ENCODE results near the gene GGT5.
"Not testable (repeated sequence)": the region's sequence is repeated elsewhere in the genome, so short reads cannot be mapped to it uniquely, and the experiment has no call there.

GGT5 gene

GRCh38 chr22:24200619-24201212 lies 44.2 kb downstream of the GGT5 start:
- no peak for DNase-seq

DNA sequence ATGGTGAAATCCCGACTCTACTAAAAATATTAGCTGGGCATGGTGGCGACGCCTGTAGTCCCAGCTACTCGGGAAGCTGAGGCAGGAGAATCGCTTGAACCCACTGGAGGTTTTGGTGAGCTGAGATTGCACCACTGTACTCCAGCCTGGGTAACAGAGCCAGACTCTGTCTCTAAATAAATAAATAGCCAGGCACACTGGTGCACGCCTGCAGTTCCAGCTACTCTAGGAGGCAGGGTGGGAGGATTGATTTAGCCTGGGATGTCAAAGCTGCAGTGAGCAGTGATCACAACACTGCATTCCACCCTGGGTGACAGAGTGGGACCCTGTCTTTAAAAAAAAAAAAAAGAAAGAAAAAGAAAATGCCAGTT lies 46.2 kb downstream of the GGT5 start:
- no peak for DNase-seq

DNA sequence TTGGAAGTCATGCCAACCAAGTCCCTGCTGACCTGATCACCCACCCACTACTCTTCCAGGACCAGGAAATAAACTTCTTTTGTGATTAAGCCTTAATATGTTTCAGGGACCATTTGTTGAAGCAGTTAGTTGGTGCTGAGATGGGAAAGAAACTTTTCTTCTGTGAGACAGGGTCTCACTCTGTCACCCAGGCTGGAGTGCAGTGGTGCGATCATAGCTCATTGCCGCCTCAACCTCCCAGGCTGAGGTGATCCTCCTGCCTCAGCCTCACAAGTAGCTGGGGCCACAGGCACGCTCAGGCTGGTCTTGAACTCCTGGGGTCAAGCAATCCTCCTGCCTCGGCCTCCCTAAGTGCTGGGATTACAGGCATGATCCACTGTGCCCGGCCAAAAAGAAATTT lies 53.0 kb downstream of the GGT5 start:
- DNase-seq: no peak

DNA sequence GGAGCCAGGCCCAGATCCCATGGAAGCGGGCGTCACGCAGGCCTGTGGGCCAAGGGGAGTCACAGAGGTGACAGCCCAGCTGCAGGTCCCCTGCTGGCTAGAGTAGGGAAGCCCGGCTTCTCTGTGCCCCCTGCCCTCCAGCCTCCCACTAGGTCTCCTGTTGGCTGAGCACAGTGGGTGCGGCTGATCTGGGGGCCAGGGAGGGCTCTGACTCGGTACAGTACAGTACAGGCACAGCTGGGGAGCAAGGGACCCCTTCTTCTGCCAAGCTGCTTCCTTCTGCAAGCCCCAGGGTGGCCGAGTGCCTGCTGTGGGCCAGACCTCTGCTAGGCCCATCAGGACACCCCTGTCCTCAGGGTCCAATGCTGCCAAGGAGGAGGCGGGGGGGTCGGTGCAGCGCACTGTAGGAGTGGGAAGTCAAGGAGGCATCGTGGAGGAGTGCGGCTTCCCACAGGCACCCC lies 53.5 kb downstream of the GGT5 start:
- no peak for DNase-seq

DNA sequence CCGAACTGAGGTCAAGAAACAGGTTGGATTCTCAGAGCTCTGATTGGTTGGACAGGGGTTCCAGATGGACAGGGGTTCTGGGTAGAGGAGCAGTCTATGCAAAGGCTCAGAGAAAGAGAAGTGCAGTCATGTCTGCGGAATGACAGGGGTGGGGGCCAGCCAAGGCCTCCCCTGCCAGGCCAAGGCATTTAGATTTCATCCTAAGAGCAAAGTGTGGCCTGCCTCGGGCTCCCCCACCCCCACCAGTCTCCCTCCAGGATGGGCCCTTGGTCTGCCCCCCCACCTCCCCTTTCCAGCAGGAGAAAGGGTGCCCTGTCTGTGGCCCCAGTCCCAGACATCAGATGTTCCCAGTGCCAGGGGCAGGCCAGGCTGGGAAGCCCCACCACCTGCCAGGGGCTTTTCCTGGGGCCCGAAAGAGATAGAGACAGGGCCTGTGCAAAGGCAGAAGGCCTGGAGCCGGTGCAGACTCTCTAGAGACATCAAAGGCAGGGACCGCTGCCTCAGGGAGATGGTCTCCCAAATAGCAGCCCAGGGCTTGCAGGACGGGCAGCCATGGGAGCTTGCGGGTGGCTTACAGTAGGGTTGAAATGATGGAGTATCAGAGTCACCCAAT lies 54.2 kb downstream of the GGT5 start:
- DNase-seq: no peak

DNA sequence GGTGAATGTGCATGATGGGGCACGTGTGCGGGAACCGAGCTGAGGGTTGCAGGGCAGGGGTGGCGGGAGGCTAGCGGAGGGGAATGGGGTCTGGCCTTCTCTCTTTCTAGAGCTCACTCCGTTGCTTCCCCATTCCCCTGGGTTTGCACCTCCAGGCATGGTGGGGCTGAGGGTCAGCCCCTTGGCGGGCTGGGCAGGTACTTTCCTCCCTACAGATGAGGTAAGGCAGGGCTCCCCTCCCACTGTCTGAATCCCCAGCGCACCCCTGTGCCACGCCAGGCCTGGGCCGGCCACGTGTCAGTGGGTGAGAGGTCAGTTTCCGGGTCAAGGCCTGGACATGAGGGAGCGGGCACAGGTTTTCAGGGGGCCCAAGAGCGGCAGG lies 54.7 kb downstream of the GGT5 start:
- no peak for DNase-seq

GRCh38 chr22:24189249-24190158 lies 55.4 kb downstream of the GGT5 start:
- DNase-seq: peak; percentile 39

DNA sequence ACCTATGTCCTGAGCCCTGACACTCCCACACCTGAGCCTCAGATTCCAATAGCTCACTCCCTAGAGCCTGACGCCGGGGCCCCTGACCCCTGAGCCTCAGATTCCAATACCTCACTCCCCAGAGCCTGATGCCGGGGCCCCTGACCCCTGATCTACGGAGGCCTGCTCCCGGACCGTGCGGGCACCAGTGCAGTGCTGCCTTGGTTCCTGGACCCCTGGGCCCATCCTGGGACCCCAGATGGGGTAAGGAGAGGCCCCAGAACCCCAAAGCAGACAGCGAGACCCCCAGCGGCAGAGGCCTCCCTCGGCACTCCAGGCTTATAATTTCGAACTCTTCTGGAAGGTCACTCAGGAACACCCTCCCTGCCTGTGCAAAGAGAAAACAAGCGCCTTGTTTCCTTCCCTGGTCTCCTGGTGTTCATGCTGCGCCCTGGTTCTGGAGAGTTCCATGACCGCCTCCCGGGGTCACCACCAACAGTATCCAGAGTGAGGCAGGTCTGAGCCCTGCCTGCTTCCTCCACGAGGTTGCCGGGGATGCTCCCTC lies 56.1 kb downstream of the GGT5 start:
- no peak for DNase-seq

GRCh38 chr22:24187731-24188644 lies 56.9 kb downstream of the GGT5 start:
- DNase-seq: no peak

- no peak for DNase-seq
Observed at GRCh38 chr22:24186892-24187670, 57.8 kb downstream of the GGT5 start.

GRCh38 chr22:24186352-24186740 lies 58.5 kb downstream of the GGT5 start:
- DNase-seq: no peak

DNA sequence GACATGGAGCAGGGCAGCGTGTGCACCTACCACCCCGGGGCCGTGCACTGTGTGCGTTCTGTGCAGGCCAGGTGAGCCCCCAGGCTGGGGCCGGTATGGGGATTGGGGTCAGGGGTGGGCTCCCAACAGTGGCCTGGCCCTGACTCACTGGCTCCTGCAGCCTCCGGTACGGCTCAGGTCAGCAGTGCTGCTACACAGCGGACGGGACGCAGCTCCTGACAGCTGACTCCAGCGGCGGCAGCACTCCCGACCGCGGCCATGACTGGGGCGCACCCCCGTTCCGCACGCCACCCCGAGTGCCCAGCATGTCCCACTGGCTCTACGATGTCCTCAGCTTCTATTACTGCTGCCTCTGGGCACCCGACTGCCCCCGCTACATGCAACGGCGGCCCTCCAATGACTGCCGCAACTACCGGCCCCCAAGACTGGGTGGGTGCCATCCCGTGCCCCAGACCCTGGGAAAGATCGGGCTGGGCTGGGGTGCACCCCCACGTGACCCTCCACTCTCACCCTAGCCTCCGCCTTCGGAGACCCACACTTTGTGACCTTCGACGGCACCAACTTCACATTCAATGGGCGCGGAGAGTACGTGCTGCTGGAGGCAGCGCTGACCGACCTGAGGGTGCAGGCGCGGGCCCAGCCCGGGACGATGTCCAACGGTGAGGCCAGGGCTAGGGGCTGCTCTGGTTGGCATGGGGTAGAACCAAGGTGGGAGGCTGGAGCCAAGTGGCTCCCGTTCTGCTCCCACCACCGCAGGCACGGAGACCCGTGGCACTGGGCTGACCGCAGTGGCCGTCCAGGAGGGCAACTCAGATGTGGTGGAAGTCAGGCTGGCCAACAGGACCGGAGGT lies 59.2 kb downstream of the GGT5 start:
- no peak for DNase-seq

GRCh38 chr22:24185001-24185500 lies 59.8 kb downstream of the GGT5 start:
- DNase-seq: no peak

DNA sequence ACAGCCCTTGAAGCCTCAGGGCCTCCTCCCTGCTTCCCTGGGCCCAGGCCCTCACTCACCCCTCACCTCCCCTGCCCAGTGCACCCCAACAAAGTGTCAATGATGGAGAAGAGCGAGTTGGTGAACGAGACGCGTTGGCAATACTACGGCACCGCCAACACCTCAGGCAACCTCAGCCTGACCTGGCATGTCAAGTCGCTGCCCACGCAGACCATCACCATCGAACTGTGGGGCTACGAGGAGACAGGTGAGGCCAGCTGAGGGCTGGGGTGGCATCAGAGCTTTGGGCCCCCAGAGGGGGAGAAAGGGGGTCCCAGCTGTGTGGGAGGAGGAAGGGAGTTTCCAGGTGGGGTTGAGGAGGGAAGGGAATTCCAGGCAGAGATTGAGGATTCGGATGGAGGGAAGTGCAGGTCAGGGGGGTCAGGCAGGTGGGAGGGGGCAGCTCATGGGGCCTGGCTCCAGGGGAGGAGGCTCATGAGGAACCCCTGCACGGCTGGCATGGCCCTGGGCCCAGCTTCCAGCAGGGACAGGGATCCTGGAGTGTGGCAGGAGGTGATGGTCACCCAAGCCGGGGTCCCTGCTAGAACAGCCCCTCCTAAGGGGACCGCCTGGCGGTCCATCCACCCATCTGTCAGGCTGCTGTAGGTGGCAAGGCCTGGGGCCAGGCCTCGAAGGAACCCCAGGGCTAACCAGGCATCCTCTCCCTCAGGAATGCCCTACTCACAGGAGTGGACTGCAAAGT lies 60.7 kb downstream of the GGT5 start:
- no peak for DNase-seq

- no peak for DNase-seq
Observed at GRCh38 chr22:24183321-24184031, 61.4 kb downstream of the GGT5 start.

DNA sequence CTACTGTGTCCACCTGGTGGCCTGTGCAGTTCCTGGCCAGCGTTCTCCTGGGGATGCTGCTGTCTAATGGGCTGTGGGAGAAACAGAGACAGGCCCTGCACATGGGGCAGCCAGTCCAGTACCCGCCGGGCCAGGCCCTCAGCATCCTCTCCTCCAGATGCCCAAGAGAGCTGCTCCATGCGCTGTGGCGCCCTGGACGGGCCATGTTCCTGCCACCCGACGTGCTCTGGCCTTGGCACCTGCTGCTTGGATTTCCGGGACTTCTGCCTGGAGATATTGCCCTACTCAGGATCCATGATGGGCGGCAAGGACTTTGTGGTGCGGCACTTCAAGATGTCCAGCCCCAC lies 62.0 kb downstream of the GGT5 start:
- DNase-seq: not testable (repeated sequence)

- DNase-seq: no peak
Observed at GRCh38 chr22:24181996-24182899, 62.6 kb downstream of the GGT5 start.

Data from midbrain (tissue), 1 donor.